HG02885 (cell line): ENCODE measurements around the gene FAM78B.

Experiments used
- ATAC-seq: cut with Tn5 transposase; IDR thresholded peaks from one replicate; pipeline ENCODE4 v1.9.1; 2021; ENCODE audit warnings: mild to moderate bottlenecking; ENCODE audit not compliant: unreplicated experiment, poor library complexity

FAM78B gene, protein sequence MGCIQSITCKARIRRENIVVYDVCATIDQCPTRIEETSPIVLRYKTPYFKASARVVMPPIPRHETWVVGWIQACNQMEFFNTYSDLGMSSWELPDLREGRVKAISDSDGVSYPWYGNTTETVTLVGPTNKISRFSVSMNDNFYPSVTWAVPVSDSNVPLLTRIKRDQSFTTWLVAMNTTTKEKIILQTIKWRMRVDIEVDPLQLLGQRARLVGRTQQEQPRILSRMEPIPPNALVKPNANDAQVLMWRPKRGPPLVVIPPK

DNA sequence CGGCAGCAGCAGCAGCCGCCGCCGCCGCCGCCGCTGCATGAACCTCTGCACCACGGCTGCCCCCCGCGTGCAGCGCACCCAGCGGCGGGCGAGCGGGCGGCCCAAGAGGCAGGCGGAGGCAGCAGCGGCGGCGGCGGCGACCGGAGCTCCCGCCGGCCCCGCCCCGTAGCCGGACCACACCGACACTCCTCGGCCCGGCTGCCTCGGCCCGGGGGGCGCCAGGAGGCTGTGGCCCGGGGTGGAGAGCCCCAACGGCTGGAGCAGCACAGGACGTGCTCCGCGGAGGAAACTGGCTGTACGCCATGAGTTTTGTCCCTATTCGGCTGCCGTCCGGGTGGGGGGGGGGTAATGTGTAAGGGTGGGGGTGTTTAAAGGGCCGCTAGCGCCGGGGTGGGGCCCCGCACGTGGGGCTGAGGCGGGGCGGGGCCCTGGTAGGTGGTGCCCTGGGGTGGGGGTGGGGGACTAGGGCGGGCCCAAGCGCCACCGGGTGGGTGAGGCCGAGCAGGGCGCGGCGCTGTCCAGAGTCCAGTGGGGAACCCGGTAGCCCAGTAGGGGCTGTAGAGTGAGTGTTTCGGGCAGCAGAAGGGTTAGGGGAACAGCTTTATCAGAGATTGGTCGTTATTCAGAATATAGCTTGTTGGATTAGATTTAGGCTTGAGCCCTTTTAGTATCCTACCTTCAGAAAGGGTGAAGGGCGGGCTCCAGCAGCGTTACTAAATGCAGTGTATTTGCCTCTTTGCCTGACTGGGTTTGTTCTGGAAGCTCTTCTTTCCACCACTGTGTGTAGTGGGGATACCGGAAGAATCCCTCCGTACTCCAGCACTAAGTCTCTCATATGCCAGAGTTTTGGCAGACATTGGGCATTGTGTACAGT, at the start of gene FAM78B:
Gene FAM78B (minus strand): TSS at position 304 of the 874 bp plus-strand sequence. CDS start 753 bp downstream, outside the sequence.
- ATAC-seq, result peak; percentile 52

DNA sequence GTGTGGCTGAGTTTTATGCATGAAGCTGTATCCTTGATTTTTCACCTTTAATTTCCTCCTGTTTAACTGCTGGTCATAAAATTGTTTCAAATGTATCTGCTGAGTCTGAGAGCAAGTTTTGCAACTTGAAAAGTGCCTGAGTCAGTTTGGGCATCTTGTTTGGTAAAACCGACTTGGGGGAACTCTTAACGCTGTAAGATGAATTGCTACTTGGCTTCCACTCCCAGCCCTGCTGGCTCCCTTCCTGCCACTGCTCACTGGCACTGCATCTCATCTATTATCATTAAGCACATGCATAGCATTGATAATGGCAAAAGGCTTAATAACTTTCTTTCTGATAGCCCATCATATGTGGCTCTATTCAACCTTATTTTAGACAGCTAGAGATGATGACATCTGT, 35.7 kb upstream of the FAM78B start:
- no peak for ATAC-seq

DNA sequence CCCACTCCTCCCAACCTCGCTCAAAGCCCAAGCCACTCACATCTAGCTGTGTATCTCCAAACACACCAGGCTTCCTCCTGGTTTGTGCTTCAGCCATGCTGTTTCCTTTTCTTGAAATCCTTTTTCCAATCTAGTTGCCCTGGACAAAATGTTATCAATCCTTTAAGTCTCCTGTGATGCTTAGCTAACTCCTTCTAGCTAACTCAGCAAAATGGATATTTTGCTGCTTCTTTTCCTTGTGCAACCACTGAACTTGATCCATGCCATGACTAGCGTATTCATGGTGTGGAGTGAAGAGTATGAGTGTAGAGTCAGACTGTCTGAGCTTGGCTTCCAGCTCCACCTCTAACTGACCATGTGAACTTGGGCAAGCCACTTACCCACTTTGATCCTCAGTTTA, 33.9 kb upstream of the FAM78B start:
- ATAC-seq, result no peak

DNA sequence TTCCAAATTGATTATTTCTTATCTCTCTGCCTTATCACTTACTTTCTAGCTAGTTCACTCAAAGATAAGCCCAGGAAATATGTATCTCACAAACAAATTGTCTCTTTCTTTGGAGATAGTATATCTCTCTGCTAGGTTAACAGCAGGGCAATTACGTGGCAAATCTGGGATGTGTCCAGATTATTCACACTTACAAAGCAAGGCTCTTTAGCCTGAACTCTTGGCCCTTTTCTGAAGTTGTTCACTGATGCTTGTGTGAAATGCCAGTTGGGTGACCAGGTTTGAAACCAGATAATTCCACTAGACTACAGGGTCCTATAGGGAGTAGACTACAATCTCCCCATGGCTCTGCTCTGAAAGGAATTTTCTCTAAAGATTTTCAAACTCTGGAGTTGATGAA, 30.8 kb upstream of the FAM78B start:
- ATAC-seq, result no peak

DNA sequence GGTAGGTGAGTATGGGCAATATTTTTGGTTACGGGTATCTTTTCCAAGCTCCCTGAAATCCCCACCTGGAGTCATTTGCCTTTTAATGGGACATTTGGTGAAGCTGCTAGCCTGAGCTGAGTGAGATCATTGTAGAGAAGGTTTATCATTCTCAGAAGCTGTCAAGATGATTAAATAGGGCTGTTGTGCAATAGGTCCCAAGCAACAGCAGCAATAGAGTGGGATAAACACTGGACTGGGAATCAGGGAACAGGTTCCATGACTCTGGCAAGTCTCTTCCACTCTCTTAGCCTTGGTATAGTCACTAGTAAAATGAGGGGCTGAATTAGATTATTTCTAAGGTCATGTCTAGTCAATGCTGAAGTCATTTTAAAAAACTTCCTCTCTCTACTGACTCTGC, 30.3 kb upstream of the FAM78B start:
- no peak for ATAC-seq

DNA sequence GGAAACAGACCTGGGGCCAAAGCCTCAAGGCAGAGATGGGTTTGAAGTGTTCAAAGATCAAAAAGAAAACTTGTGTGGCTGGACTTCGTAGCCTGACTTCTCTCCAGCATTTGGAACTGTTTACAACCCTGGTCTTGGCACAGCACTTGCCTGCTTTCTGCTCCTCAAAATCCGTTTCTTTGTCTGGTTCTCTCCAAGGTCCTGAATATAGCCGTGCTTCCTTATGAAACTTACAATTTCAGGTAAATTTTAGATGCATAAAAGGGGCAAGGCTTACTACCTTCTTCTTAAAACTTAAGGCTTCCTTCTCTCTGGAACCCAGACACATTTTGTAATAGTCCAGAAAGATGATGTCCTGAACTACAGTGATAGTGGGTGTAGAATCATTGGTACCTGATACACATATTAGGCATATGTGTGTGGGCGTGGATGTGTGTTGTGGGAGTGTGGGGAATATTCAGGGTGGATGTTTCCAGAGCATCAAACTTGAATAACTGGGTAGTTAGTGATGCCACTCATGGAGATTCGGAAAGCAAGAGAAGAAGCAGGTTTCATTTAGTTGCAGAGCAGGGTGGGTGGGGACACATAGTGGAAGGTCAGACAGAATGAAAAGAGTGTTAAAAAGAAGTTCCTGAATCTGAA, 26.4 kb upstream of the FAM78B start:
- no peak for ATAC-seq

DNA sequence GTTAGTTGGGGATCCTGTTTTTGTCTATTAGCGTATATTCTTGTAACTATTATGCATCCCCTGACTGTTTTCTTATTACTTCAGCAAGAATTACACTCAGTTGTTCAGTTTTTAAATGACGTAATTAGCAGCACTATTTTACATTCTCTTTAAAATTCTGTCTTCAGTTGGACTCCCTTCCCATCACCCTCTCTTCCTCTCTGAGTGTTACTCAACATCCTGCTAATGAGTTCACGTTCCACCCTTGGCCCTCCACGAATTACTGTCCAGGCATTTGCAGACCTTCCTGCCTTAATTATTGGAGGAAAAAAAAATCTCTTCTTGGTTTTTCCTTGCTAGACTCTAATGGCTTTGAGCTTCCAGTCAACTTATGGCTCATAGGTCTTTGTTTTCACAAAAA, 23.6 kb upstream of the FAM78B start:
- no peak for ATAC-seq

DNA sequence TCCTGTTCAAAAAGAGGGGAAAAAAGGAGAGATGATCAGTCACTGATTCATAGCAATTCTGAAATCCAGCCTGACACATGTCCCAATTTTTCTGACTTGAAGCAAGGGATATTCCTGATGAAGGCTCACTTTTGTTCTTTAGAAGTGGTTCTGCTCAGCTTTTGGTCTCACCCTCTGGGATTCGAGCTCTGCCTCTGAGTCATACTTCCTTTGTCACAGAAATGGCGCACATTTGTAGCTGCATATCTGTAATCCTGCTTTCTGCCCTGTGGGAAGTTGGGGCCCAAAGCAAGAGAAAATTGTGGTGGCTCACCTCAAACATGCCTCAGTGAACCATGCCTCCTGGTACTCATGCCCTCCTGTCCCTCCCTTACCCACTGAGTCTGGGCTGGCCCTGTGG, 22.3 kb upstream of the FAM78B start:
- ATAC-seq, result no peak

DNA sequence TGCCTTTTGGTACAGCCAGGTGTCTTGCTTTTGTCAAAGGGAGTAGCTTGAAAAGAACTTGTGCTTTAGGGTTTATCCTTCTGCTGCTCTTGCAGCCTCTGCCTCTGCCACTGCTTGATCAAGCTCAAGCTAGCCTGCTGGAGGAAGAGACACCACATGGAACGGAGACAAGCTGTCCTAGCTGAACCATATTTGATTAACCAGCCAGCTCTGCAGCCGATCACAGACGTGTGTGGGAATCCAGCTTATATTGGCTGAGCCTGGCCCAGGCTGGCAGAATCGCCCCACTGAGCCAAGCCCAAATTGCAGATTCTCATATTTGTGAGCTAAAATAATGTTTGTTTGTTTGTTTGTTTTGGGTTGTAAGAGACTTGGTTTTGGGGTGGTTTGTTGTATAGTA, 18.7 kb upstream of the FAM78B start:
- ATAC-seq, result no peak

DNA sequence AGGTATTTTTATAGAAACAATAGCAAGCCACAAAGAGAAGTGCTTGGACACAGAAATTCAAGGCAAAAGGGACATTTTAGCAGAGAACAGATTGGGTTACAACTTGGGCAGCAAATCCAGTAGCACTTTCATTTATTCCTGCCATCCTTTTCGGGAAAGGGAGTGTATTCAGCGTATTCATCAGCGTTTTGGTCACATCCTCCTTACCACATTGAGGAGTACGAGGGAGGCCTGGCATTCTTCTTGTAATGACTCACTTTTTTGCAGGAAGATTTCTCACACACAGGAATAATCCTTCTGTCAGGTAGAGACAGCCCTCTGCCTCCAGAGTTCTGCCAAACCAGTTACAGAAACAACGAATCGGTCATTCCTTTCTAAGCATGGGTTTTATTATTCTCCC, 18.1 kb upstream of the FAM78B start:
- no peak for ATAC-seq

DNA sequence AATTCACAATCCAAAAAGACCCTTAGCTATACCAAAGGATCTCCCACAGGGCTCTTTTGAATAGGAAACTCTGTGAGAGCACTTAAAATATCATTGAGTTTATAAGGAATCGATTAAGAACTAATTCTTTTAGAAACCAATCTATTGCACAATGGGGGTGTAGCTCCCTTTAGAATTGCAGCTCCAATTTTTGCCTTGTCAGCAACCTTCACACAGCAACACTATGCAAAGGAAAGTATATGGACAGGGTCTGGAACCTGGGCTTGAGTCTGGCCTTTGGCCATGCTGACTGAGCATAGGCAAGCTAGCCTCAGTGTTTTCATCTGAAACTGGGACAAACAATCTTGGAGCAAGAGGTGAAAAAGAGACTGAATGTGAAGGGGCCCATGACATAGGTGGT, 17.2 kb upstream of the FAM78B start:
- no peak for ATAC-seq

DNA sequence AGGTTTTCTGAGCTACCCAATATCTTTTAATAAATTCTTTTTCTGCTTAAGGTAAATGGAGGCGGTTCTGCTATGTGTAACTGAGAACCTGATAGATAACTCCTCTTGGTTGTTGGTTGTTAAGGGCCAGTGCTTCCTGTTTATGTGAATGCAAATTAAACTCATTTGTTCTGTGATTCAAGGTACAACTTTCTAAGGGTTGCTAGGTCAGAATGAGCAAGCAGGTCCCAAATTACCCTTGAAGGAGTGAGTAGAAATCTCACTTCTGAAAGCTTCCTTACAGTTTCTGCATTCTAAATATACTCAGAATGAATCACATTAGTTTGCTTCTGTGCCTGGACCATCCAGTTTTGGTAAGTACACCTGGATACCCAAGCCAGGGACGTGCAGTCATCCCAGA, 15.5 kb upstream of the FAM78B start:
- peak; percentile 59 for ATAC-seq

DNA sequence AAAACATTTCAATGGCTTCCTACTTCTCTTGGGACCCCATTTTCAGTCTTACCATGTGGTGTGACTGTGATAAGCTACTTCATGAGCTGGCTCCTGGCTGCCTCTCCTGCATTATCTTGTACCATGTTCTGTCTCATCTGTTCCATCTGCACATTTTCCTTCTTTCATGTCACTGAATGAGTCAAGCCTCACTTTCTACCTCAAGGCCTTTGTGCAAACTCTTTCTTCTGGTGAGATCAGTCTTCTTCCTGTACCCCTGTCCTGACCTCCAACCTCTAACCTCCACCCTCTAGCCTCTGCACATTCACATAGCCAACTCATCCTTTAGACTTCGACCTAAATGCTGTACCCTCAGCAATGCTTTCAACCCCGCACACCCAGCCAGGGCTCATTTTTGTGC, 9.6 kb upstream of the FAM78B start:
- ATAC-seq, result no peak

DNA sequence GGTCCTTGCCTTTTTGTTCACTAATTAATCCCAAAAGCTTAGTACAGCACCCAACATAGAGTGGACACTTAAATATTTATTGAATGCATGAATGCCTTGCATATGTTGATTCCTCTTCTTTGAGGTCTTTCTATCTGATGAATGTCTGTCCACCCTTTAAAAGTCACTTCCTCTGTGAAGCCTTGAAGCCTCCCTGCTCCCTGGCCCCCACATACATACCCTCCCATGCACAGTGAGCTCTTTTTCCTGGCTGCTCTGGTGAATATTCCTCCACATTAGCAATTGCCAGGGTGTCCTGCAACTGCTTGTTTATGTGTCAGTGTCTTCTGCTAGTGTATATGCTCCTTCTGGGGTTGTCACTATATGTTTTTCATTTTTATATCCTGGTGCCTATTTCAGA, 8.2 kb upstream of the FAM78B start:
- ATAC-seq, result no peak

DNA sequence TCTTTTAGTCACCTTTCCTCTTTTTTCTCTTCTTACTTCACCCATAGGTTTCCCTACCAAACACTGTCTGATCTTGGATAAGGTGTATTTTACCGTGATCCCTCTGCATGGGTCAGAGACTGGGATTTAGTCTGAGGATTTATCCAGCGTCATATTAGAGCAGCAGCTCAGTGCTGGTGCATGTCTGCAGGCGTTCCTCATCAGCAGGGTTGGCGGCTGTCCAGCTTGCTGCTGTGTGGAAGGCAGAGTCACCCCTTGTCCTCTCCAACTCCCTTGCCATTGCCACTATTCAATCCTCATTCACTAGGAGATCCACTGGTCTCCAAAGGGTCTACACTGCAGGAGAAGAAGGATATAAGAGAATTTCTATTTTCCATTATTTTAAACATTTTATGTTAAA, 7.3 kb upstream of the FAM78B start:
- no peak for ATAC-seq

DNA sequence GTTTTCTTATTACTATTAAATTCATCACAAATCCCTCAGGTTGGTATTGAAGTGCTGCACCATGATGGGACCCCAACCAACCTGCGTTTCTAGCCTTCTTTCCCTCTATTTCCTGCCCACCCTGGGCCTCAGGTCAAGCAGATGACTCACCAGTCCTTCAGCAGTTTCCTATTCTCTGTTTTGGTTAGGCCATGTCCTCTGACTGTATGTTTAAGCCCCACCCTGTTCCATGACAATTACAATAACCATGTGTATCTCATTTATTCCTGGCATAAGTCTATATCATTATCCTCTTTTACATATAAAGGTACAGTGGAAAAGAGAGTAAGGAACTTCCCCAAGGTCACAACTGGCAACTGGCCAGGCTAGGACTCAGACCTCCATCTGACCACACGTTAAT, 5.3 kb upstream of the FAM78B start:
- ATAC-seq, result no peak

DNA sequence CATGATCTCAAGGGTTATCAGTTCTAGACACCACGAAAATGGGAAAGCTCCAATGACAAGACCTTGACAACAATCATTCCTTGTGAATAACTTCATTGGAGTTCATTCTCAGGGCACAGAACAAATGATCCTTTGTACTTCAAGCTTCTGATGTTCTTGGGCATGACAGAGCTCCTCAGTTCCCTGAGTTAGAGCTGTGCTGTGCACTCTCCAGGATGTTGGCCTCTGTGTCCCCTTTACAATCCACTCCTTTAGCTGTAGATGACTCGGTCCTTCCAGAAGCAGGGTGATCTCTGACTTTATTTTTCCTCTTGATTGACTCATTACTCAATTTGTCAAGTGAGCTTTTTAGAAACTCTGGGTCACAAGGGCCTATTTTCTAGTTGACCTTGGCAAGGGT, 3.9 kb upstream of the FAM78B start:
- ATAC-seq, result no peak

DNA sequence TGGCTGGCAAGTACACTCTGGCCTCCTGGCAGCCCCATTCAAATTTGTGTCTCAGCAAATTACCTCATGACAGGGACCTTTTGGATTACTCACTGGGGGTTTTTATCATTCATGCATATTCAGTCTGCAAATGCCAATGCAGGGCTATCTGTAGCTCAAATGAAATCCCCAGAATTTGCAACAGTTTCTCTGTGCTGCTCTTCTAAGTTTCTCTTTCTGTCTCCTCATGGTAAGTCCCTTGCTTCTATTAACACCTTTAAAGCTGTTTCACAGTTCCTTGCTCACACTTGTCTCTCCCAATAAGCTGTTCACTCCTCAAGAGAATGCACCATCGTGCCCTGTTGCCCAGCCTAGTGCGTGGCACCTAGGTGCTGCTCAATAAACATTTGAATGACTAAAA, 3.3 kb upstream of the FAM78B start:
- ATAC-seq, result peak; percentile 48

DNA sequence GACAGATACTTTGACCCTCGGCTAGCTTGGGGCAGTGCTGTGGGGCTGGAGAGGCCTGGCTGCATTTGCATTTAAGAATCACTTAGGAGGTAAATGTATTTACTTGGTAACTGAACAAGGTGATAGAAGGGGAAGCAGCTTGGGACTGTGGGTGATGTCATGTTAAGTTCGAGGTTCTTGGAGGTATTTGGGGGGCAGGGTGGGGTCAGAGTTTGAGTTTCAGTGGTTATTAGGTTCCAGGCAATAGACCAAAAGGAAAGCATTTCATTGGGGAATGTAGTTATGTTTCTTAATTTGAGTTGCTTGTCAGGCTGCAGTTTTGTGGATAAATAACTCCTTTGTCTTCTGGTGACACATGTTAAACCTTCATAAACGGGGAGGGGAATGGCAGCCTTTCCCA, 2.4 kb upstream of the FAM78B start:
- ATAC-seq, result no peak

DNA sequence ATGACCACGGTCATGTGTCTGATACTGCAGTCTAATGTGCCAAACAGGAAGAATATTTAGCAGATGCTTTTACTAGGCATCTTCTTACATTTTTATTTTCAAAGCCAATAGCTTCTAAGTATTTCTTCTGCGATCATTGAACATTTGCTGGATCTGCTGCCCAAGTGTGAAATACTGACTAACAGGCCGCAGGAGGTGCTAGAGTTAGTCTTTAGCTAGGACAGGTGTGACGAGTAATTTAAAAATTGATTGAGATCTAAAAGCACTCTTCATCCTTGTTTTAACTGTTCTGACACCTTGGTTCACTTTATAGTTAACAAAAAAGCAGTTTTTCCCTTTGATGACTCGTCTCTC, 748 bp upstream of the FAM78B start:
- ATAC-seq, result no peak

DNA sequence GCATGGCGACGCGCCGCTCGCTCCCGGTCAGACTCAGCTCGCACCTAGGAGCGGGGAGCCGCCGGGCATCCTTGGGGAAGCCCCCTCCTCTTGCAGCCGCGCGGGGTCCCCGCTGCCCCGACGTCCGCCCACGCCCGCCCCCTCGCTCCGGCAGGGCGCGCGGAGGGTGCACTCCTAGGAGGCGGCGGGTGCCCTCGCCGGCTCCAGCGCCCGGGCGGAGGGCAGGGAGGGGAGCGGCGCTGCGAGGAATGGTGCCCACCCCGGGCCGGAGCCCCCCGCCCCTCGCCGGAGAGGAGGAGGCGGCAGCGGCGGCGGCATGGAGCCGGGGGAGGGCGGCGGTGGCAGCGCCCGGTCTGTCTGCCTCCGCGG, 488 bp downstream of the FAM78B start:
- peak; percentile 8 for ATAC-seq
